Gastroesophageal sphincter (tissue), 4 donors: ENCODE data around the gene REC8. TPM values are rescaled to one million over a fixed set of nuclear protein-coding genes. Genes with fewer than 3 reads are reported as not detected.

Source experiments
- ATAC-seq: fragments of 150-250 bp; one replicate; pipeline ENCODE4 v1.9.1; 2016; ENCODE audit warnings: mild to moderate bottlenecking, moderate library complexity
- H3K27ac ChIP-seq, 4 donors: fragments of 200-600 bp; sonication (generic) in 3 of 4; 1 replicate in 3 of 4; 2 replicates in 1 of 4; pipeline ENCODE4 v1.5.1; 2016 to 2019
- H3K27me3 ChIP-seq: fragments of 200-600 bp; sonication (generic); one replicate; pipeline ENCODE4 v1.5.1; 2019
- H3K36me3 ChIP-seq, 2 donors: fragments of 200-600 bp; sonication (generic); one replicate each; pipeline ENCODE4 v1.5.1; 2019; ENCODE audit warnings: control low read depth in 1 of 2
- H3K4me1 ChIP-seq, 3 donors: fragments of 200-600 bp; sonication (generic); 1 replicate in 2 of 3; 2 replicates in 1 of 3; pipeline ENCODE4 v1.5.1; 2016 to 2019; ENCODE audit warnings: control low read depth in 2 of 3
- H3K4me3 ChIP-seq, 2 donors: fragments of 200-600 bp; sonication (generic); one replicate each; pipeline ENCODE4 v1.5.1; 2019; ENCODE audit warnings: mild to moderate bottlenecking in 1 of 2, moderate library complexity in 1 of 2
- H3K9me3 ChIP-seq, 3 donors: fragments of 200-600 bp; sonication (generic); one replicate each; pipeline ENCODE4 v1.5.1; 2017 to 2019; ENCODE audit warnings: control low read depth in 2 of 3
- EP300 ChIP-seq: sonication (generic); formaldehyde crosslinking; IDR thresholded peaks from one replicate; pipeline ENCODE4 v1.6.1; 2017; ENCODE audit warnings: antibody characterized with exemption, mild to moderate bottlenecking
- POLR2A ChIP-seq, 2 donors: fragments of 450-650 bp; IDR thresholded peaks; one replicate each; pipeline ENCODE4 v1.6.1; 2017; ENCODE audit warnings: antibody characterized with exemption in 2 of 2, mild to moderate bottlenecking in 2 of 2, moderate library complexity in 1 of 2
- POLR2AphosphoS5 ChIP-seq: sonication (generic); formaldehyde crosslinking; IDR thresholded peaks from one replicate; pipeline ENCODE4 v1.6.1; 2017; ENCODE audit warnings: antibody characterized with exemption
- WGBS, 2 donors: methylation state at CpG; one replicate each; pipeline ENCODE4 v1.1.5; 2018; ENCODE audit warnings: low coverage in 1 of 2; 5-methylcytosine and 5-hydroxymethylcytosine counted together
- total RNA-seq, 4 donors: library from RNA; depleted of rRNA; stranded (reverse); fragments of >200 nt; gene quantifications; one replicate each; pipeline ENCODE4 v1.1.0, GENCODE V29; 2016
- TF ChIP-seq, protein P1 (sequence below), 4 experiments: fragments of 200-600 bp in 2 of 4; fragments of 450-650 bp in 2 of 4; sonication (generic) in 1 of 4; IDR thresholded peaks; one replicate each; pipeline ENCODE4 v1.5.1; 2017 to 2019; ENCODE audit warnings: antibody characterized with exemption in 4 of 4, mild to moderate bottlenecking in 2 of 4, moderate library complexity in 2 of 4

REC8 gene
- total RNA-seq, 4 donors from 2014 or later, result 1.6 to 8.2 (median 6.8) TPM

DNA sequence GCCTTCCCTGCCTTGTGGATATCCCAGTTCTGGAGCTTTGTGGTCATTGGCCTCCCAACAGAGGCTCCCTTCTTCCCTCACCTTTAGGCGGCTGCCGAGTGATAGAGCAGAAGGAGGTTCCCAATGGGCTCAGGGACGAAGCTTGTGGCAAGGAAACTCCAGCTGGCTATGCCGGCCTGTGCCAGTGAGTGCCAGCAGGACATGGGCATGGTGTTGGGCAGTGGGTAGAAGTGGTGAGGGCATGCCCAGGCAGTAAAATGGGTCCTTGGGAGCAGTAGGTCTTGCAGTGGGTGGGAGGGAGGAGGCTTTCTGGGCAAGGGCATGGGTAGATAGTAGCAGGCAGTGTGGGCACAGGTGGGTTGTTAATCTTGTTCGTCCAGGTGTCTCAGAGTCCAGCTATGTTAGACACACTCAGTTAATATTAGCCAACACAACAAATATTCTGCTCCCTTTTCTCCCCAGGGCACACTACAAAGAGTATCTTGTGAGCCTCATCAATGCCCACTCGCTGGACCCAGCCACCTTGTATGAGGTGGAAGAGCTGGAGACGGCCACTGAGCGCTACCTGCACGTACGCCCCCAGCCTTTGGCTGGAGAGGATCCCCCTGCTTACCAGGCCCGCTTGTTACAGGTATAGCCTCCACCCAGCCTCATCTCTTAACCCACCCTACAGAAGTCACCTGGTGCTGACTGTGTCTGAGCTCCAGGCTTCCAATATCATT is 11.9 kb upstream of the REC8 start:
- no peak for TF ChIP-seq POLR2AphosphoS5
- no peak for TF ChIP-seq POLR2A (IDR thresholded peaks at IDR 0.05)
- TF ChIP-seq, protein P1, sequence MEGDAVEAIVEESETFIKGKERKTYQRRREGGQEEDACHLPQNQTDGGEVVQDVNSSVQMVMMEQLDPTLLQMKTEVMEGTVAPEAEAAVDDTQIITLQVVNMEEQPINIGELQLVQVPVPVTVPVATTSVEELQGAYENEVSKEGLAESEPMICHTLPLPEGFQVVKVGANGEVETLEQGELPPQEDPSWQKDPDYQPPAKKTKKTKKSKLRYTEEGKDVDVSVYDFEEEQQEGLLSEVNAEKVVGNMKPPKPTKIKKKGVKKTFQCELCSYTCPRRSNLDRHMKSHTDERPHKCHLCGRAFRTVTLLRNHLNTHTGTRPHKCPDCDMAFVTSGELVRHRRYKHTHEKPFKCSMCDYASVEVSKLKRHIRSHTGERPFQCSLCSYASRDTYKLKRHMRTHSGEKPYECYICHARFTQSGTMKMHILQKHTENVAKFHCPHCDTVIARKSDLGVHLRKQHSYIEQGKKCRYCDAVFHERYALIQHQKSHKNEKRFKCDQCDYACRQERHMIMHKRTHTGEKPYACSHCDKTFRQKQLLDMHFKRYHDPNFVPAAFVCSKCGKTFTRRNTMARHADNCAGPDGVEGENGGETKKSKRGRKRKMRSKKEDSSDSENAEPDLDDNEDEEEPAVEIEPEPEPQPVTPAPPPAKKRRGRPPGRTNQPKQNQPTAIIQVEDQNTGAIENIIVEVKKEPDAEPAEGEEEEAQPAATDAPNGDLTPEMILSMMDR (IDR thresholded peaks at IDR 0.05), result no peak
- TF ChIP-seq EP300, result no peak
- WGBS, 2 donors, result 60 to 80% methylated on average over 2 of the region's 11 CpGs
- Histone ChIP-seq H3K36me3 (peaks cover 0 to 76% of the 10 kb centered on the region in 2 donors), H3K27ac (peak overlapping the region in 3 of 4 donors; percentile 91 to 92 (median 91)), H3K4me3 (no peak overlapping the region), H3K27me3 (no peaks in the 10 kb centered on the region), H3K4me1 (peaks cover 0 to 45% (median 24%) of the 10 kb centered on the region in 3 donors), H3K9me3 (no peaks in the 10 kb centered on the region)
- no peak for ATAC-seq

DNA sequence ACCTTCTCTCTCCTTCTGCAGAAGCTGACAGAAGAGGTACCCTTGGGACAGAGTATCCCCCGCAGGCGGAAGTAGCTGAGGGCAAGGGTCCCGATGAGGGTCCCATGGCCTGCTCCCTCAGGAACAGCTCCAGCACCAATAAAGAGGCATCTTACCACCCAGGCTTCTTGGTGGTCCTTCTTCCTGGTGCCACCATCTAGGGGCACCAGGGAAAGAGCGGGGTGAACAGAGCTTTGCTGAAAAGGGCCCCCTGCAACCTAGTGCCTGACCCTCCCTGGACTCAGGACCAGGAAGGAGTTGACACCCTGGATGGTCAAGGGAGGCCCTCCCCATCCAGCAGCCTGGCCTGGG is 11.4 kb upstream of the REC8 start:
- Histone ChIP-seq H3K36me3 (peaks cover 0 to 76% of the 10 kb centered on the region in 2 donors), H3K9me3 (no peaks in the 10 kb centered on the region), H3K4me3 (no peak overlapping the region), H3K27me3 (no peaks in the 10 kb centered on the region), H3K27ac (peak overlapping the region; percentile 13 to 92 (median 91)), H3K4me1 (peaks cover 0 to 50% (median 24%) of the 10 kb centered on the region in 3 donors)
- no peak for ATAC-seq
- TF ChIP-seq, protein P1 (IDR thresholded peaks at IDR 0.05), result no peak
- TF ChIP-seq POLR2AphosphoS5 (no peak), POLR2A (IDR thresholded peaks at IDR 0.05) (no peak), EP300 (no peak)
- 100% methylated on average over 1 of the region's 4 CpGs; no CpG with 5 or more reads in 1 of the 2 donors for WGBS, 2 donors

GRCh38 chr14:24160850-24161804 is 10.8 kb upstream of the REC8 start, which contains the start of gene IRF9:
IRF9 (plus strand) TSS chr14:24161265; CDS start chr14:24162145, 880 bp downstream.
- H3K4me3 ChIP-seq, result peak within 1 kb of the TSS; percentile 67 to 71
- no peaks in the 10 kb centered on the region for H3K9me3 ChIP-seq
- WGBS, 2 donors, result 2 to 20% methylated on average over 1 to 7 of the region's 12 CpGs
- peaks cover 0 to 50% (median 24%) of the 10 kb centered on the region in 3 donors for H3K4me1 ChIP-seq
- H3K36me3 ChIP-seq, result peaks cover 0 to 76% of the 10 kb centered on the region in 2 donors
- no peak for TF ChIP-seq EP300
- TF ChIP-seq, protein P1 (IDR thresholded peaks at IDR 0.05), result peak in 3 of 4 experiments; percentile 92 to 99 (median 97)
- TF ChIP-seq POLR2AphosphoS5, result peak; percentile 97
- peak; percentile 32 to 40 for TF ChIP-seq POLR2A (IDR thresholded peaks at IDR 0.05)
- H3K27ac ChIP-seq, result peak within 1 kb of the TSS; percentile 81 to 92 (median 91)
- H3K27me3 ChIP-seq, result no peaks in the 10 kb centered on the region
- peak; percentile 94 for ATAC-seq

DNA sequence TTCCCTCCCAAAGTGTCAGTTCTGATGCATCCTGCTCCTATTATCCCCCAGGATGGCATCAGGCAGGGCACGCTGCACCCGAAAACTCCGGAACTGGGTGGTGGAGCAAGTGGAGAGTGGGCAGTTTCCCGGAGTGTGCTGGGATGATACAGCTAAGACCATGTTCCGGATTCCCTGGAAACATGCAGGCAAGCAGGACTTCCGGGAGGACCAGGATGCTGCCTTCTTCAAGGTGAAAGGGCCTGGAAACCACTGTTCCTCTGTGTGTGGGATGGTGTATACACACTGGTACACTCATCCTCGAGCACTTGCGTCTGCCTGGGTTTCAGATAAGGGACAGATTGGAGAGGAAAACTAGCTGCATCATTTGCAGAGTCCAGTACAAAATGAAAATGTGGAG is 9.8 kb upstream of the REC8 start:
- TF ChIP-seq, protein P1 (IDR thresholded peaks at IDR 0.05), result no peak
- Histone ChIP-seq H3K27ac (peak overlapping the region; percentile 81 to 92 (median 91)), H3K9me3 (no peaks in the 10 kb centered on the region), H3K27me3 (no peaks in the 10 kb centered on the region), H3K4me1 (peaks cover 0 to 50% (median 24%) of the 10 kb centered on the region in 3 donors), H3K36me3 (peaks cover 0 to 76% of the 10 kb centered on the region in 2 donors), H3K4me3 (peak overlapping the region; percentile 67 to 71)
- WGBS, 2 donors, result 29% methylated on average over 6 of the region's 8 CpGs; no CpG with 5 or more reads in 1 of the 2 donors
- ATAC-seq, result no peak
